Stimulated activated CD8-positive, alpha-beta memory T cell treated with anti-CD3 and anti-CD28 coated beads, Interleukin-7, amount 100 ng/mL, for 1 hour (primary cell): ENCODE data around the gene FAH.
"Not testable (repeated sequence)": the region's sequence is repeated elsewhere in the genome, so short reads cannot be mapped to it uniquely, and the experiment has no call there.

Source experiments
- DNase-seq, 2 donors: peaks; one replicate each; pipeline ENCODE4 v3.0.0-alpha.2; 2020; ENCODE audit warnings: low read depth in 2 of 2

Gene FAH

GRCh38 chr15:80152896-80153876 is at the start of gene FAH:
FAH (plus strand) TSS chr15:80152999; CDS start chr15:80153055, 56 bp downstream.
- DNase-seq, result no peak

DNA sequence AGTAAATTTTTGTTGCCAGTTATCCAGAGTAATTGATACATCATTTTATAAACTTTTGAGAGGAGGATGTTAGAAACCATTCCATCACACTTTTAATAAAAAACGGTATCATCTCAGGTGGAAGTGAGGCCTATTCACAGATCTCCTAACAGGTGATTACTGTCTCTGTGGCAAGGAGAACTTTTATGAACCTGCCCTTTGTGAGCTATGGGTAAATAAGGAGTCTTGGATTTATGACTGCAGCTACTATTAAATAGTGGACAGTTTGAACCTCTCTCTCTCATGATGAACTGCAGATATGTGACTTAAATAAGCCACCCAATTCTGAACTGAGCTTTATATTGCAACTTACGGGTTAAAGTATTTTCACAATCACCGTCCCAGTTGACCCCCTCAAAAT is 47.6 kb upstream of the FAH start:
- no peak for DNase-seq

DNA sequence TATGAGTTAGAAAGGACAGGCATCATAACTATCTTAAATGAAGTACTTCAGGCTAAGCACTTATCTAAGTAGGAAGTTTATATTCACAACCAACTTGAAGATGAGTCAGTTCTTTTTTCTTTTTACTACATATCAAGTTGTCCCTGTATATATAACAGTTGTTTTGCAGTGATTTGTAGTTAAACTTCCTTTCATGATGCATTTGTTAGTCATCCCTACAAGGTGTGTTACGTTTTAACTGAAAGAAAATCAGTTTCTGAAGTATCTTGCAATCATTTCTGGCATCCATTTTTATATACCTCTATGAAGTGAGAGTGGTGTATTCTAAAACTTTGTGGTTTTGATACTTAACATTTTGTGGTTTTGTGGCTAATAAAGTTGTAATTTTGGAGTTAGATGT is 47.2 kb upstream of the FAH start:
- DNase-seq, result no peak

DNA sequence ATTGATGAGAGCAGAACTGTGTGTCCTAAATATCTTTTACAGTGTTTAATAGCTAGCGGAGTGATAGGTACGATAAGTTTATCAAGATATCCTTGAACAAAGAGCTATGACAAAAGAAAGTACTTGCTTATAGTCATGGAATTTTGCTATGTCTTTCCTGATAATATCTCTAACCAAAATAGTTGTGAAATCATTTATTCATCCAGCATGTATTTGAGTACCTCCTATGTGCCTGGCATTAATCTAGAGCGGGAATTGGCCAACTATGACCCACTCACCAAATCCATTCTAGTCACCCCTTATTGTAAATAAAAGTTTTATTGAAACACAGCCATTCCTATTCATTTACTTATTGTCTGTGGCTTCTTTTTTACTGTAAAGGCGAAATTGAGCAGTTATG is 46.7 kb upstream of the FAH start:
- DNase-seq, result no peak

GRCh38 chr15:80107204-80107603 is 45.6 kb upstream of the FAH start:
- DNase-seq, result no peak

DNA sequence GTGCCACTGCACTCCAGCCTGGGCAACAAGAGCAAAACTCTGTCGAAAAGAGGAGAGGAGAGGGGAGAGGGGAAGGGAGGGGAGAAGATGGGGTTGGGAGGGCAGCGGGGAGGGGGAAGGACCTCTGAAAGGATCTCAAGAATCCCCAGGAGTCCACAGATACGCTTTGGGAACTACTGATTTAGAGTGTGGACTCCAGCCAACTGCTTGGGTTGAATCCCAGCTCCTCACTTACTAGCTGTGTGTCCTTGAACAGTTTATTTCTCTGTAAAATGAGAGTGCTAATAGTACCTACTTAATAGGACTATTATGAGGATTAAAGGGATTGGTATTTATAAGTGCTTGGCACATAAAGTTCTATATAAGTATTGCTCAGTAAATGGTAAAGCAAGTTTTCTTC is 45.0 kb upstream of the FAH start:
- no peak for DNase-seq

DNA sequence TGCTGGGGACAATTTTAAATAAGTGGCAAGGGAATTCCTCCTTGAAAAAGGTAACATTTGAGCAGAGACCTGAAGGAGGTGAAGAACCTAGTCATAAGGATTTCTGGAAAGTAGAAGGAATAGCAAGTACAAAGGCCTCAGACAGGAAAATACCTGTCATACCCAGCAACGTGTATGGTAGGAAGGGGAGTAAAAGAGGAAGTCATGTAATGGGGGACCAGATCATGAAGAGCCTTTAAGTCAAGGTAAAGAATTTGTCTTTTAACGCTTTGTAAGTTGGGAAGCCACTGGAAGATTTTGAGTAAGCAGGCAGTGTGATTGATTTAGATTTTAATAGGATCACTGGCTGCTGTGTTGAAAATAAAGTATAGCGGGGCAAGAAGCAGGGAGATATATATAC is 43.4 kb upstream of the FAH start:
- no peak for DNase-seq

- DNase-seq, result no peak
These were observed 41.9 kb upstream of the FAH start for GRCh38 chr15:80110920-80111319.

GRCh38 chr15:80114114-80114513 is 38.7 kb upstream of the FAH start:
- no peak for DNase-seq

DNA sequence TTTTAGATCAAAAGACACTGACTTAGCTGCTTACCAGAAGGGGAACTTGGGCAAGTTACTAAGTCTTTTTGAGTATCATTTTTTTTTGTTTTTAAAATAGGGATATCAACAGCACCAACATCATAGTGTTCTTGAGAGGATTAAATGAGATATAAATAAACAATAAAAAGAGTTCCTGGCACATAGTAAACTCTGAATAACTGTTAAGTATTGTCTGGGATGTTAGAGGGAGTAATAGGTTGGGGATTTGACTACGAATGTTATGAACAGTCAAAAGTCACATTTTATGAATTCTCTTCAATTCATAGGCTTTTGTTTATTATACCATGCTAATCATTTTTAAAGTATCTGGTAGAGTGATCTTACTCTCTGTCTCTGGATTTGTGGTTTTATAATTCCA is 37.8 kb upstream of the FAH start:
- DNase-seq, result no peak

- DNase-seq, result no peak
These were observed 33.8 kb upstream of the FAH start for GRCh38 chr15:80118956-80119355.

- no peak for DNase-seq
These were observed 32.2 kb upstream of the FAH start for GRCh38 chr15:80120636-80121035.

GRCh38 chr15:80121546-80121945 is 31.3 kb upstream of the FAH start:
- no peak for DNase-seq

GRCh38 chr15:80123034-80123433 is 29.8 kb upstream of the FAH start:
- no peak for DNase-seq

- not testable (repeated sequence) for DNase-seq
These were observed 25.5 kb upstream of the FAH start for GRCh38 chr15:80127253-80127652.

DNA sequence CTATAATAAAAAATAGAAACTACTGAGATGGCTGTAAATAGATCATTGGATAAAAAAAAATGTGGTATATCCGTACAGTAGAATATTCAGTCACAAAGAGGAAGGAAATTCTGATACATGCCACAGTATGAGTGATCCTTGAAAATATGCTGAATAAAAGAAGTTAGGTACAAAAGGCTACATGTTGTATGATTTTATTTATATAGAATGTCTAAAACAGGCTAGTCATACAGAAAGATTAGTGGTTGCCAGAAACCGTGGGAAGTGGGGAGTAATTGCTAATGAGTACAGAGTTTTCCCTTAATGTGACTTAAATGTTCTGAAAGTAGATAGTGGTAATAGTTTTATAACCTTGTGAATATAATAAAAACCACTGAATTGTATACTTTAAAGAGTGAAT is 24.9 kb upstream of the FAH start:
- DNase-seq, result no peak

- DNase-seq, result no peak
These were observed 20.4 kb upstream of the FAH start for GRCh38 chr15:80132382-80132781.

GRCh38 chr15:80136854-80137253 is 15.9 kb upstream of the FAH start:
- DNase-seq, result no peak

GRCh38 chr15:80138961-80139360 is 13.8 kb upstream of the FAH start:
- DNase-seq, result no peak

- DNase-seq, result no peak
These were observed 11.9 kb upstream of the FAH start for GRCh38 chr15:80140909-80141308.

DNA sequence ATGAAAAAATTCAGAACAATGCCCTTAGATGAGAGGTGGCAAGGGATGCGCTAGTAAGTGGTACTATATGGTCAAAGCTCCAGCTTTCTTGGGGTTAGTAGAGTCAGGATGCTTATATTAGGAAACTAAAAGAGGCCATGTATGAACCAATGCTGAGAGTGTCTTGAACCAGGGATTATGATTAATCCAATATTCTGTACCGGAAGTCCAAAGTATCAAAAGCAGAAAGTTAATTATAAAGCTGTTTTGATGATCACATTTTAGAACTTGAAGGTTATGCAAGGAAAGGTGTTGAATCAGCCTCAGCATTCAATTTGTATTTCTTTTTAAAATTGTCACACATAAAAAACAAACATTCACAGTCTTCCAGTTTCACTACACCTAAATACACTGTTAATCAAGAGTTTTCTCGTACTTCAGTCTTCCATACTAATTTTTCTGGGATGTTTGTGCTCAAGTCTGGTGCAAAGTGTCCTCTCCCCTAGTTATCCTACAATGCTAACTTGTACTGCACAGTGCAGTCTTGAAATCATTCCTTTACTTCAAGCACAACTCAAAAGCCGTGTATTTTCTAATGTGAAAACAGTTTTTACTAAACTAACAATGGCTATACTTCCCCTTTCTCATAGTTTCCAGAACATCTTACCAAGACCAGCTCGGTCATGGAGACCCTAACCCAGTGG is 10.7 kb upstream of the FAH start:
- DNase-seq, result no peak

GRCh38 chr15:80142646-80143045 is 10.2 kb upstream of the FAH start:
- no peak for DNase-seq

DNA sequence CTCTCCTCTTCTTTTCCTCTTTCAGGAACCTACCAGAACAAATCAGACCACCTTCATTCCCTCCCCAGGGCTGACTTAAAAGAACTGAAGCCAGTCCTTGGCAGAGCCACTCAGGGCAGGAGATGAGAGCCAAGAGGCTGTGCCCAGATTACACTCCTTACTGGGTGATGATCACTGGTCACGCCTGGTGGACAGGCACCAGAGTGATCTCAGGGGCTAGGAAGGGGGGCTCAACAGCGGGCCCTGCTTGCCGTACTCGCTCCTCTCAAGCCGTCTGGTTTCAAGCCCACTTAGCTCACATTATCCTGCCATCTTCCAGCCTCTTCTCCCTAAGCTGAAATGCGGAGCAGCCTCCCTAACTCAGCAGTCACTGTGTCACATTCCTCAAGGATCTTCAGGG is 1.7 kb upstream of the FAH start:
- no peak for DNase-seq
